Daoy (cell line): ENCODE measurements around the gene TRIM29. TPM values are rescaled to one million over a fixed set of nuclear protein-coding genes. Genes with fewer than 3 reads are reported as not detected.

ENCODE experiments used
- DNase-seq: peaks from one replicate; pipeline ENCODE4 v3.0.0-alpha.2; 2015; ENCODE audit warnings: low read depth
- total RNA-seq: library from RNA; depleted of rRNA; stranded (reverse); fragments of >200 nt; shearing (Covaris generic); gene quantifications from 2 replicates; pipeline ENCODE4 v1.2.3, GENCODE V29; 2014

TRIM29 gene
- total RNA-seq, 1 experiment from 2014 or later: 0.06 TPM

DNA sequence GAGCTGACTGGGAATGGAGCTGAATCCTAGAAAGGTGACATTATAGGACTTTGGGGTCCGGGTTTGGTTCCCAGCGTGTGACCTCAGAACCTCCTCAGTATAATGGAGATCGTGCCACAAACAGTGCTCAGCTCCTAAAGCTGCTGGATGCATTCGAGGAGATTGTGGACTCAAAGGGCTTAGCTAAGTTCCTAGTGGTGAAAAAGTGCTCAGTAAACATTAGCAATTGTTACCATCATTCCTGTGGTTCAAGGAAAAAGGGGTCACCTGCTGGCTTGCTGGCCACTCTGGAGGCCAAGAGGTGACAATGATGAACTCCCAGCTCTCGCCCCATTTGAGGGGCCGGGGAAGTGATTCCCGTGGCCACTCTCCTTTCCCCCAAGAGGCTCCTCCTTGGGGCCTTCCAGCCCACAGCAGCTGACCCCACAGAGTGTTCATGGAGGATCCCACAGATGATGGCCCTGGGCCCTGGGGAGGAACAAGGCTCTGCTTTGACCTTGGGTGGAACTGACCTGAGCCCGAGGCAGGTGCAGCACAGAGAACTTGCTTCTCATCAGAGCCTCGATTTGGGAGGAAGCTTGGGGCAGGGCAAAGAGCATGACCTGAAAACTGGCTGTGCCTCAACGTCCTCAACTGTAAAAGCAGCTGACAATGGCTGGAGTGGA lies 40.1 kb downstream of the TRIM29 start:
- DNase-seq: no peak

DNA sequence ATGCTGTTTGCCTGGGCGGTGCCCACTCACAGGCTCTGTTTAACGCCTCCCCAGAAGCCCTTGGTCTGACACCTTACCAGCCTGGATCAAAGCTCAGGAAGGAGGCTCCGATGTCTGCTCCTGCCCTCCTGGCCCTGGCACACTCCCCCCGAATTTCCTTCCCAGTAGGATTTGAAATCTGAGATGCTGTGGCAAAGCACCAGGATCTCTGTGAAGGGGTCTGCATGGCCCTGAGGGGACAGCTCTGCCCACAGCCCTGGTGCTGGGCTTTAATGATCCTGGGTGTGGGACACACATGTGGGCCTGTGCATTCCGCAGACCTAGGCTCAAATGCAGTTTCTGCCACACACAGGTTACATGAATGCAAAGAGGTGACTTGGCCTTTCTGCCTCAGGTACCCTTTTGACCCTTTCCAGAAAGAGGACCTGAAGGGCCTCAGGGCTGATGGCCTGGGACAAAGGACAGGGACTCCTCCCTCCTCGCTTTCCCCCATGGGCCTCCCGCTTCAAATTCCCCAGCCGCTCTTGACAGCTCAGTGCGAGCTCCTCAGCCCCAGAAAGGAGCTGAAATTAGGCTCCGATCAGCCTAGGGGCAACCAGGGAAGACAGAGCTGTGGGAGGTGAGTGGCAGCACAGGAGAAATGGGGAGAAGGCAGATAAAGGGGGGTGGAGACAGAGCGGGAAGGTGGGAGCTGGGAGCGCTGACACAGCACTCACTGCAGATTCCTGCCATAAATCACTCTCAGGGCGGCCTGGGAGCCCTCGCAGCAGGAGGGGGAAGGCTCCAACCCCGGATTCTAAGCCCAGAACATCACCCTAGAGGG lies 41.3 kb downstream of the TRIM29 start:
- no peak for DNase-seq

DNA sequence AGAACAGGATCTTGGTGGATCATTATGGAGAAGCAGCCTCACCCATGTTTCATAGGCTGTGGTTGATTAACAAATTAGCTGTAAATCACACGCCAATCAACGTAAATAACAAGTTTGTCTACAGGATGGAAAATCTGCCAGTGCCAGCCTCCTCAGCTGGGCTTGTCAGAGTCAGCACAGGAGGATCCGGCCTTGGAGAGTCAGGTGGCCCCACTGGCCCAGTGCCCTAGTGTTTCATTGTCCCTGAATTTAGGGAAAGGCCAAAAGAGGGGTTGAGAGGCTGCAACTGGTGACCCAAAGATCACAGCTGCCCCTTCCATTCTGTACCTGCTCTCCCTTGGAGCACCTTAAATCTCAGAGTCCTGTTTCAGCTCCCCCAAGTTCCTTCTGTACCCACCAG lies 42.4 kb downstream of the TRIM29 start:
- DNase-seq: no peak

DNA sequence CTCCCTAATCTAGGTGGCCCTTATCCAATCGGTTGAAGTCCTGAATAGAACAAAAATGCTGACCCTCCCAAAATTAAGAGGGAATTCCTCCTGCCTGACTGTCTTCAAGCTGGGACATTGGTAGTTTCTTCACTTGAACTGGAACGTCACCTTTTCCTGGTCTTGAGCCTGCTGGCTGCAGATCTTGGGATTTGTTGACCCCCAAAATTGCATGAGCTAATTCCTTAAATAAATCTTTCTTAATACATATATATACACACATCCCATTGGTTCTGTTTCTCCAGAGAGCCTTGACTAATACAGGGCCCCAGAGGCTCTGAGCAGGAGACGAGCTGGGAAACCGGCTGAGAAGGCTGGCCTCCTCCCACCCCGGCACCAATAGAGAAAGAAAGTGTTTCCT lies 46.2 kb downstream of the TRIM29 start:
- DNase-seq: no peak

DNA sequence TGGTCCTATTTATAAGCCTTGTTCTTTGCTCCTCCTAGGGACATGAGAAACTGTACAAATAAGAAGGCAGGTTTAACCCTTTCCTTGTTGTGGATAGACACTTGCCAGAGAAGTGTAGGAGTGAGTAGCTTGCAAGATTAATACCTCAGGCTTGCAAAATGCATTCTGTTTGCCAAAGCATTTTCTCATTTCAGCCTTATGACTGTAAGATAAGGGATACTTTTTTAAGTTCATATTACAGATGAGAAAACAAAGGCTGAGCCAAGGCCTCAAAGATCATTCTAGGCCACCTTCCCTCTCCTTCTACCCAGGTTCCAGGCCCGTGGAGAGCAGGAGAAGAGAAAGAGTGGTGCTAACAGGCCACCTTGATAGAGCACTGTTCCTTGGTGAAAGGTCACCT lies 46.8 kb downstream of the TRIM29 start:
- DNase-seq: no peak

DNA sequence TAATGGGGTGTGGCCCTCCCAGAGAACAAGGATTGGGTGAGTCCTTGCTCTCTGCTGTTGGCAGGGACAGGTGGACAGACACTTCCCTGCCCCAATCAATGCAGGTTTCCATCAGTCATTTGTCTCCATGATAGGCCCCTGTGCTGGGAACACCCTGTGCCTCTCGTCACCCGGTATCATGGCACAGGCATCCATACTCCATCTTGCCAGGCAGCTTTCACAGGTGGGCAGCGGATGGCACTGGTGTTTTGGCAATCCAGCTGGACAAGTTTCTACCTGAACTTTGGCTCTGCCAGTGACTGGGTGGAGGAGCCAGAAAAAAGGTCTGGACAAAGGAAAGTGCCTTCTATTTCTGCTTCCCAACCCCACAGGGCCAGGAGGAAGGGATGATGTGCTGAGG lies 47.5 kb downstream of the TRIM29 start:
- no peak for DNase-seq

DNA sequence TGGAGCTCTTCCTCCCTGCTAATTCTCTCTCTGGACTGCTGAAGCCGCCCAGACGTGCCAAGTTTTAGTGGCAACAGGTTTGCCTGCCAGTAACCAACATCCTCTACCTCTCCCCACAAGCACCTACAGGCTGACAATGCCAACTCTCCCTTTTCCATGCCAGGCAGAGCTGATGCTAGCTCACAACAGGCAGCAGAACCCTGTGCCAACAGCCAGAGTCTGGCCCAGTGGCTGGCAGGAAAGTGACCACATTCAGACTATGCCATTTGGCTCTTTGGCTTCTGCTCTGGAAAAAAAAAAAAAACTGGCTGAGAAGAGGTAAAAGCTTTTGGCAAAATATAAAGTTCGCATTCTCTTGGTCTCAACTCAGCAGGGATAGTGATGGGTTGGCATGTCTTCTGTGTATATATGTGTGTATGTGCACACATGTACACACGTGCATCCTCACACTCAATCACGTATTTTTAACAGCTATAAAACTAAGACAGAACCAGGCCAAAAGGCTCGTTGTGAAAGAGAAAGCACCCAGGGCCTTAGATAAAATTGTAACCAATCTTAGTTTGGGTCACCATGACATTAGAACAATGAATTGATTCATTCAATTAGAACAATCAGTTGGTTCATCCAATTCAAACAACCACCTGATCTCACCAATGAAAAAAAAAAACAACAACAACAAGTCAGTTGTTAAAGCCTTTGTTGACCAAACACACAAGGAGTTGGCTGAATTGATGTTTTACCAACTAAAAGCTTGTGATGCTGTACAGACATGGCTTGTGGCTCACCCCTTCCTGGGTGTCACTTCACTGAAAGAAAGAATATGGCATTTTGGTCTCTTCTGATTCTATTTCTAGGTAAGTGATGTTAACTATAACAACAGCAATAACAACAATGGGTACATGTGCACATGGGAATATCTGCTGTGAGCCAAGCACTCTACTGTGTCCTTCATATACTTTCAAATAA lies 48.6 kb downstream of the TRIM29 start:
- DNase-seq: no peak

DNA sequence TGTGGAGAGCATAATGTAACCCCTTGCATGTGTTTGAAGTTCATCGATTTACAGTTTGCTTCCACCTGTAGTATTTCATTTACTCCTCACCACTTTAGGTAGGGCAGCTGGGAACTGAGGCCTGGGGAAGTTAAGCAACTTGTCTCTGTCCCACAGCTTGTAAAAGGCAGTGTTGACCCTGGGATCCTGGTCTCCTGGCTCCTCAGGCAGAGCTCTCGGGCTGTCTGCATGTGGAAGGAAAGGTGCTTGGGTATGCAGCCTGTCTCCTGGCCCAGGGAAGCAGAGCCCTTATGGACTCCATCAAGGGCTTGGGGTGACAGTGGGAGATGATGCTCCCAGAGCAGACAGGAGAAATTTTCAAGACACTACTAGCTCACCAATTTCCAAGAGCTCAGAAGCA lies 49.9 kb downstream of the TRIM29 start:
- DNase-seq: no peak

DNA sequence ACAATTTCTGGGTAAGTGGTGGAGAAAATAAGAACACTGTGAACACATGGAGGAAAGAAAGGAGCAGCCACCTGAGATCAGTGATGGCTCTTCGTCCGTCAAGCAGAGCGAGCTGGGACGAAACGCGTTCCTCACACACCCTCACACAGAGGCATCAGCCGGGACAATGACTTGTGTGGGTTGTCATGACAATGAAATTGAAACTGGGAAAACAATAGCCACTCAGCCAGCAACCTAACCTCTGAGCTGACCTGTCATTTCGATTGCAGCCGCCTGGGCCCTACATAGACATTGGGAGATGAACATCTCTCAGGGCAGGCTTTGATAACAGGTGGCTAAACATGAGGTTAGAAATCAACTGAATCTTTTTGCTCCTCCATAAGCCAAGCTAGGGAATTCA lies 51.3 kb downstream of the TRIM29 start:
- DNase-seq: no peak

DNA sequence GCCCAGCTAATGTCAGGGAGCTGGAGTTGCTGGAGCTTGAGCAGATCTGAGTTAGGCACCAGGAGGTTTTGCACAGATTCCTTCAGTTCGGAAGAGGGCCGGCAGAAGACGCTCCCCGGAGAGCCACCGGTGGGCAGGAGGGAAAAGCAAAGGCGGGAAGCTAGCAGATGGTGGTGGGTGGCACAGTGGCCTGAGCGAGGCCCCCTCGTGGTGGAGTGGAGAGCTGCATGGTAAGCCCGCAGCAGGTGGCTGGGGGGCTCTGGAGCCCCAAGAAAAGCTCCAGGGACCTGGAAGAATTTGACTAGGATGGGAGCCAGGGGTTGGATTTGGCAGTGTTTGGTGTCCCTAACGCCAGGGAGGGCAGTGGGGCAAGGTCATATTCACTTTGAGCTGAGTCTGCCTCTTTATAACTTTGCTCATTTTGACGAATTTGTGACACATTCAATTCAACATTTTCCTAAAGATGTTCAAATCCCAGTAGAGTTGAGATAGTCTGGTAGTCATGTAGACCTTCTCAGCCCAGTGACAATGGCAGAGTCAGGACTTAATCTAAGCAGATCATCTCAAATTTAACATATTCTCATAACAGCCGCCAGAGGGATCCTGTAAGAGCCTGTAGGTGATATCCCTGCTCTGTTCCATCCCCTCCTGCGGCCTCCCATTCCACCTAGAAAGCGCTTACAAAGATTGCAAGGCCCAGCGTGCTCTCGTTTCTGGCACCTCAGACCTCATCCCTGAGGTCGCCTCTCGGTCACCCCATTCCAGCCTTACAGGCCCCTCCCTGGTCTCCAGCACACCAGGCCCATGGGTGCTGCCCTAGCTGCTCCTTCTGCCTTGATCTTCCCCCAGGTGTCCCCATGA lies 57.9 kb downstream of the TRIM29 start:
- peak; percentile 16 for DNase-seq

DNA sequence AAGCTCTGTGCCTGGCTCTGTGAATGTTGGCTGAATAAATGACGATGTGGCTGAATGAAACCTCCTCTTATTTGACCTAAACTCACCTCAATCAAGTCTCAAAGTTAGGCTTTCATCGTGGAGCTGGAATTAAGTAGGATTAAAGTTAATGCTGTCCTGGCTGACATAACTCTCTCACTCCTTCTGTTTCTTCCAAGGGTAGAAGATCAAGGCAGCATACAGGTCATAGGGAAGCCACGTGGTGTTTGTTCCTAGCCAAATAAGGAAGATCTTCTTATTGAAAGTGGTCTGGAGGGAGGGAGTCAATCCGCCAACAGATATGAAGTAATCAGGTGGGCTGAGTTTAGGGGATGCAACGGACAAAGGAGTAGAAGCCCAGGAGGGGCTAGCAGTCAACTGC lies 59.5 kb downstream of the TRIM29 start:
- no peak for DNase-seq

DNA sequence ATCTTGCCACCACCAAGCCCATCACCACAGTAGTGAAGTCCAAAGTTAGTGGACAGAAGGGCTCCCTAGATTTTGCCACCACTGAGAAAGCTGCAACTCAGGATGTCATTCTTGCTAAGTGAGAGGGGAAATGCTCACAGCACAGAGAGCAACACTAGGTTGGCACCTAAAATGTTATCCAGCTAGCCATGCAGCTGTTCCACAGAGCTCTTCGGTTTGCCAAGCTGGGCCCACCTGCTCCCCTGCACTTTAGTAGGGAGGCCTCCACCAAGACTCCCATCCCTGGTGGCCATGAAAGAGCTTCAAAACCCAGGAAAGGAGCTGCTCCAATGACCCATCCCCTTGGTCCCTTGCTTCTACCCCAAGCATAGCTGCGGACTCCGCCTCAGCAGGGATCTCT lies 63.8 kb downstream of the TRIM29 start:
- DNase-seq: no peak

DNA sequence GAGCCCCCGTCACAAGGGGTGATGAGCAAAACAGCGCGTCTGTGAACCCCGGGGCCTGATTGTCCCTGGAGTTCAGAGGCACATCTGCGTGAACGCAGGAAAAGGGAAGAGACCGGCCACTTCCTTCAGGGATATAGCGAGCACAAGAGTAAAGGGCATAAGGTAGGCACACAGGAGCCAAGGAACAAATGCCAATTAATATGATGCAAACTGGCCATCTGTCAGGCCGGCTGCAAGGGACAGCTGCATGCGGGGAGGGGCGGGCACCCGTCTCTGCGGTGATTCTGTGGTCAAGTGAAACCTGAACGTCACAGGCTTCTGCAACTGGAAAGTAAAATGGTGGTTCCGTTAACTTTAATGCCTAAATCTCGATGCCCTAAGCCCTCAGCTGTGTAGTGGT lies 64.7 kb downstream of the TRIM29 start:
- no peak for DNase-seq

DNA sequence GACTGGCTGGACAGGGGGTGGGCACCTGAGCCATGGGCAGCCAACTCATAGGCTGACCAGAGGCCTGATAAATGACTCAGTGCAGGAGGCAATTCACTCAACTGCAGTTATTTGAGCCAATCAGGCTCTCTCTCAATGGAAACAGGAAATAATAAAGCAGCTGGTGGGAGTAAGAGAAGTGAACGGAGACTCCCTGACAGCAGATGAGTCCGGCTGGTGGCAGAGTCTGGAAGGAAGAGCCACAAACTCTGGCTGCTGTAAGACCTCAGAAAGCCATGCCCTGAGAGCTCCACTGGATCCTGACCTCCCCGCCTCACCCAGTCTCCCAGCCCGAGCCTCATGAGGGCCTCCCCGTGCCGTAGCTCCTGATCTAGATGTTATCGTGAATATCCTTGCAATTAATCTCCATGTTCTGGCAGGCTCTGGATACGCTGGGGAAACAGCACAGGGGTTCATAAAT lies 69.8 kb downstream of the TRIM29 start:
- DNase-seq: peak; percentile 81

DNA sequence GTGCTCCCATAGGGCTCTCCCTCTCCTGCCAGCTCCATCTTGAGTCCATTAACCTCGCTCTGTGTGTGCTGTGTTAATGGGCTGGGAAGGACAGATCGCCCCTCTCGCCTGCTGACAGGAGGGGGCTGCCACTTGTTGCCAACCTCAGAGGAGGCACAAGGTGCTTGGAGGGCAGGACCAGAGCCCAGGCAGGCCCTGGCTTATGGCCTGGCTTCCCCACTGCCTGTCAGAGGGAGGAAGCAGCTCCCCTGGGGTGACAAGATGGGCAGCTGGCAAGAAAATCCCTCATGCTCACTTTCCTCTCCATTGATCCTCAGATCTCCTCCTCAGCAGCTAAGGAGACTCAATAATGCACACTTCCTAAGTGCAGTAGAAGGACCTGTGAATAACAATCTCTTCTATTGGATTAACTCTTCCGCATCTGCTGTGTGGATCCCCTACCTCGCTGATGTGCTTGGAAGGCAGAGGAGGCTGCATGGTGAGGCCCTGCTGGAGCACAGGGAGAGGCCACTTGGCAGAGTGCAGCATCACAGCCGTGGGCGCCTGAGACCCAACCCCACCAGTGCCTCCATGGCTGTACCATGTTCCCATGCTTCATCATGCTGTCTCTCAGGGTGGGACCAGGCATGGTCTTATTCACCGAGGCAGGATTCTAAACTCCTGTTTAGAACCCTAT lies 70.3 kb downstream of the TRIM29 start:
- DNase-seq: no peak

DNA sequence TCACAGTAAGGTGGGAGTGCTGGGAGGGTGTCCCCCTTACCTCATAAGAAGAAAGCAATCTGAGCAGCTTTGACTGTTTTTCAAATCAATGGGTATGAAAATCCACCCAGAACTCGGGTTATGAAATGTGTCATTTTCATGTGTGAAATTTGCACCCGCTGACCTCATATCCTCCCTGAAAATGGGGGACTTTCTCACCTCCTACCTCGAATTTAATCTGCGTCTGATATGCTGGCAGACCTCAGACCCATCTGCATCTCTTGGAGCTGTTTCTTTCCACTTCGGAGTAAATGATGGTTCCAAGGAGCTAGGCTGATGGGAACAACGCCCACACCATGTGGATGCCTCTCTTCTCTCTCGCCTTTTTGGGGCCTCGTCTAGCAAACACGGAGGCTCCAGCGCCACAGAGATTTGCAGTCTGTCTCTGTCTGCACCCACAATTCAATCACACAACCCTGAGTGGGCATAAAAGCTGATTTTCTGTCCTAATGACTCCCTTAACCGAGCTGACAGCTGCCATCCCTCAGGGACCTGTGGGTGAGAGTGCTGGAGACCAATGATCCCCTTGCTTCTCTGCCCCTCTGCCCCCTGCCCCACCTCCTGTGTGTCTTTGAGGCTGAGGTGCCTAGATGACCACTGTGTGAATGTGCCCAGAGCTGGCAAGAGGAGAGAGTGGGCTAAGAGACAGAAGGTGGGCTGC lies 71.0 kb downstream of the TRIM29 start:
- DNase-seq: no peak

DNA sequence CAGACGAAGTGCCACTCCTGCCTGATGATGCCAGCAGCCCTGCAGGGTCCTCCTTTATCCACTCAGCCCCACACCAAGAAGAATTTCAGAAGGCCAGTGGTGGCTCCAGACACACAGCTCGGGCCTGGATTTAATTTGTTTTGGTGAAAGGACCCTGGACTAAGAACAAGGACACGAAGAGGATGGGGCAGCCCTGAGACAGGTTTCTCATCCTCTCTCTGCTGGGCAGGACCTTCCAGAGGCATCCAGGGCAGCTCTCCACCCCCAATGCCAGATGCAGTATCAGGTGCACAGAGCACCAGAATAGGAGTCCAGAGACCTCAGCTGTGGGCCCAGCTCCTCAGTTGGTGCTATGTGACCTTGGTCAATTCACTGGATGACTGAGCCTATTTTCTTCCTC lies 72.0 kb downstream of the TRIM29 start:
- no peak for DNase-seq

DNA sequence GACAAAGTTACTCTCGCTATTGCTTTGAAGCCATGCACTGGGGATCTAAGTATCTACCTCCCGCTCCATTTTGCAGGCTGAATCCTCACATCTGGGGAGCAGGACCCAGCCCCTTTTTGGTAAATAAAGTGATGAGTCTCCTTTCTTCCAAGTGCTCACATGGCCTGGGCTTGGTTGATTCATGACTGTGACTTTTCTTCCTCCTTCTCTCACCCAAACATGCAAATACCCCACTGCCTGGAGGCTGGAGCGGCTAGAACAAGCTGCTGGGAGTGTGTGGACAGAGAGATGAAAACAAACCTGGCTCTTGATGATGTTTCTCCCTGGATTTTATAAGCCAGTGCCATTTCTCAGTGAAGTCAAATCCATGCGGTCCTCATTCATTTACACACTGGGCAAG lies 72.7 kb downstream of the TRIM29 start:
- DNase-seq: no peak

DNA sequence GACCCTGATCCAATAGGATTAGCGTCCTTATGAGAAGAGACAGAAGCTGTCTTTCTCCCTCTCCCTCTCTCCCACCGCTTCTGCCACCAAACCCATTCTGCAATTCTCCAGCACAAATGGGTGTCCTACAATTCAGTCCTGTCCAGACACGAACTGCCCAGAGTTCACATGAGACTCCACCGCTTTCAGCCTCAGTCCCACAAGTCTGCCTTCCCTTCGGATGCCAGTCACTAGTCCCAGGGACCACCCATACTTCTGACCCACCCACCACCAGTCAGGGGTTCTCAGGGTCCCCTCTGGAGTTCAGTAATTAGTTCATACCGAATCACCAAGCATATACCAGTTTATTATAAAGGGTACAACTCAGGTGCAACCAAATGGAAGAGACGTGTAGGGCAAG lies 73.6 kb downstream of the TRIM29 start:
- no peak for DNase-seq

DNA sequence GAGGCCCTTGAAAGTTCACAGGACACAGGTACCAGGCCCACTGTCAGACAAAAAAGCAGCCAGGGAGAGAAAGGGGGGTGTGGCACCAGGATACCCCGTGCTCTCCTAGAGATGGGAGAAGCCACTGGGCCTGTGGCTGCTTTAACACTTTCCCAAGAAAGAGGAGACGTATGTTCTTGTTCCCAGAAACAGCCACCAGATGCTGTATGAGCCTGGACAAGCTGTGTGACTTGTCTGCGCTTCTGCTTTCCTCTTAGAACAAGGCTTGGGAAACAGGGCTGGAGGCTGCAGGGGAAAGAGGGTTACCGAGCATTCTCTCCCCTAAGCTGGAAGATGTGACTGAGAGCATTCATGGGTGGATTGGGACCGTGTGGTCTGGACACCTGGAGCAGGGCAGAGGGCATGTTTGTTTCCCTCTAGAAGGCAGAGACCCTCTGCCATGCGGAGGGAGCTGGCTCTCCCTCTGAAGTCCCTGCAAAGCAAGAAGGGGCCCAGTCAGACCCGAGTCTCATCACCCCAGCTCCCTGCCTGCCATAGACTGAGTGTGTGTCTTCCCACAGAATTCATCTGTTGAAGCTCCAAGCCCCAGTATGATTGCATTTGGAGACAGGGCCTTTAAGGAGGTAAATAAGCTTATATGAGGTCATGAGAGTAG lies 74.1 kb downstream of the TRIM29 start:
- no peak for DNase-seq
